ENCODE results near the gene SHF. TPM values are rescaled to one million over a fixed set of nuclear protein-coding genes. Genes with fewer than 3 reads are reported as not detected.
A peak's percentile ranks its signal among the peaks of the same experiment; 100 is the strongest.
"Not testable (repeated sequence)": the region's sequence is repeated elsewhere in the genome, so short reads cannot be mapped to it uniquely, and the experiment has no call there.

SHF gene
- total RNA-seq = 3.3 and 3.6 TPM in 2 replicates
- 0.82 and 0.85 TPM in 2 replicates for polyA plus RNA-seq
- 1.3 and 1.5 TPM in 2 replicates for polyA plus RNA-seq (2012)
- polyA minus RNA-seq (ENCODE audit: low replicate concordance) = 7.0 TPM in 1 of 2 replicates, not detected in the other

GRCh38 chr15:45187894-45188830 is at the start of gene SHF:
TSS of gene SHF (minus strand) at chr15:45187966. CDS start at chr15:45187951, 15 bp downstream.
- H4K20me1 ChIP-seq (ENCODE audit: control insufficient read depth, extremely low read depth, insufficient read depth, low read length) = no peaks in the 10 kb centered on the region
- TF ChIP-seq EZH2 (IDR thresholded peaks at IDR 0.05; ENCODE audit: low read length, missing control alignments) = peak; percentile 53
- TF ChIP-seq, protein P1, sequence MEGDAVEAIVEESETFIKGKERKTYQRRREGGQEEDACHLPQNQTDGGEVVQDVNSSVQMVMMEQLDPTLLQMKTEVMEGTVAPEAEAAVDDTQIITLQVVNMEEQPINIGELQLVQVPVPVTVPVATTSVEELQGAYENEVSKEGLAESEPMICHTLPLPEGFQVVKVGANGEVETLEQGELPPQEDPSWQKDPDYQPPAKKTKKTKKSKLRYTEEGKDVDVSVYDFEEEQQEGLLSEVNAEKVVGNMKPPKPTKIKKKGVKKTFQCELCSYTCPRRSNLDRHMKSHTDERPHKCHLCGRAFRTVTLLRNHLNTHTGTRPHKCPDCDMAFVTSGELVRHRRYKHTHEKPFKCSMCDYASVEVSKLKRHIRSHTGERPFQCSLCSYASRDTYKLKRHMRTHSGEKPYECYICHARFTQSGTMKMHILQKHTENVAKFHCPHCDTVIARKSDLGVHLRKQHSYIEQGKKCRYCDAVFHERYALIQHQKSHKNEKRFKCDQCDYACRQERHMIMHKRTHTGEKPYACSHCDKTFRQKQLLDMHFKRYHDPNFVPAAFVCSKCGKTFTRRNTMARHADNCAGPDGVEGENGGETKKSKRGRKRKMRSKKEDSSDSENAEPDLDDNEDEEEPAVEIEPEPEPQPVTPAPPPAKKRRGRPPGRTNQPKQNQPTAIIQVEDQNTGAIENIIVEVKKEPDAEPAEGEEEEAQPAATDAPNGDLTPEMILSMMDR (conservative IDR thresholded peaks at IDR 0.05 in 1 of 2, IDR thresholded peaks at IDR 0.05 in 1 of 2; ENCODE audit: low read depth in 1 of 2, low read length in 2 of 2) = no peak
- H3K4me1 ChIP-seq (ENCODE audit: control insufficient read depth, extremely low read depth, insufficient read depth, low read length) = no peaks in the 10 kb centered on the region
- no peaks in the 10 kb centered on the region for H3K36me3 ChIP-seq (ENCODE audit: control insufficient read depth, insufficient read depth, low read length)
- H2AFZ ChIP-seq (ENCODE audit: low read length) = peak within 1 kb of the TSS; percentile 71
- H3K79me2 ChIP-seq (ENCODE audit: control insufficient read depth, insufficient read depth, low read length) = no peaks in the 10 kb centered on the region
- DNase-seq (ENCODE audit: low read depth in 2 of 2) = peak; percentile 33 to 50
- peaks cover 18% of the 10 kb centered on the region for H3K27me3 ChIP-seq (ENCODE audit: control insufficient read depth, insufficient read depth, low read length)
- no peaks in the 10 kb centered on the region for H3K9me3 ChIP-seq (ENCODE audit: control insufficient read depth, insufficient read depth, low read depth, low read length)
- H3K9ac ChIP-seq (ENCODE audit: insufficient read depth, low read length) = peak within 1 kb of the TSS; percentile 34
- H3K27ac ChIP-seq (ENCODE audit: insufficient read depth, low read length) = no peak within 1 kb of the TSS
- peak within 1 kb of the TSS; percentile 46 to 76 (median 60) for H3K4me3 ChIP-seq (replicated peaks in 1 of 4; ENCODE audit: control extremely low read depth in 1 of 4, insufficient read depth in 1 of 4, low read depth in 3 of 4, low read length in 4 of 4)
- peak within 1 kb of the TSS; percentile 96 for H3K4me2 ChIP-seq (ENCODE audit: extremely low read depth, insufficient read depth, low read length)

- not testable (repeated sequence) for H3K9me3 ChIP-seq (ENCODE audit: control insufficient read depth, insufficient read depth, low read depth, low read length); H4K20me1 ChIP-seq (ENCODE audit: control insufficient read depth, extremely low read depth, insufficient read depth, low read length); H3K9ac ChIP-seq (ENCODE audit: insufficient read depth, low read length); H3K27me3 ChIP-seq (ENCODE audit: control insufficient read depth, insufficient read depth, low read length); H2AFZ ChIP-seq (ENCODE audit: low read length); H3K27ac ChIP-seq (ENCODE audit: insufficient read depth, low read length); H3K4me2 ChIP-seq (ENCODE audit: extremely low read depth, insufficient read depth, low read length); H3K79me2 ChIP-seq (ENCODE audit: control insufficient read depth, insufficient read depth, low read length); H3K4me3 ChIP-seq (replicated peaks in 1 of 4; ENCODE audit: control extremely low read depth in 1 of 4, insufficient read depth in 1 of 4, low read depth in 3 of 4, low read length in 4 of 4); H3K4me1 ChIP-seq (ENCODE audit: control insufficient read depth, extremely low read depth, insufficient read depth, low read length); H3K36me3 ChIP-seq (ENCODE audit: control insufficient read depth, insufficient read depth, low read length); DNase-seq (ENCODE audit: low read depth in 2 of 2)
Measured at GRCh38 chr15:45236806-45237205, 49.0 kb upstream of the SHF start.

DNA sequence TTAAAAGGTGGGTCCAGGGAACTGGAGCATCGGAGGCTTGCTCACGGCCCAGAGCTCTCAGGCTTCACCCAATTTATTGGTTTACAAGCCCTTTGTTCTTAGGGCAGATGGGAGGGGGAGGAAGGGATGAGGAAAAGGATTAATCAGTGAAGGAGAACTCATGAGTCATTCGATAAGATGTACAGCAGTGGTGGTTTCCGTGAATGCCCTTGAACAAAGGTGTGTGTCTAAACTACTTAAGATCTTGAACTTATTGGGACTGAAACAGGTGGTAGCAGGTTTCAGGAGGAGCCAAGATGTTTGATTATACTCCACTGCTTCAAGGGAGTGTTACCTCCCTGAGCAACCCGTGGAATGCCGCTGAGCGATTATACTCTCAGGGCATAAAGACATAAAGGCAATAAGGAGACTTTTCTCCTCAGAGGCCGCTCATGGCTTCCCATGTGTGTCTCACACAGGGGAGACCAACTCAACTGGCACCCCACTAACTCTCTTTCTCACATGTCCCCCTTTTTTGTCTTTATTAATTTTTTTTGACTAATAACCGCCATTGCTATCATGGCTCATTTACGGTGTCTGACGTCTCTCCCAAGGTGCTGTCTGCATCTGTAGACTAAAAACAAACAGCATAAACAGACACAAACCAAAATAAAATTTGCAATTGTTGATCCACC is 46.9 kb upstream of the SHF start:
- Histone ChIP-seq H3K27me3 (ENCODE audit: control insufficient read depth, insufficient read depth, low read length) (no peaks in the 10 kb centered on the region), H3K4me2 (ENCODE audit: extremely low read depth, insufficient read depth, low read length) (no peak overlapping the region), H3K27ac (ENCODE audit: insufficient read depth, low read length) (no peak overlapping the region), H3K4me1 (ENCODE audit: control insufficient read depth, extremely low read depth, insufficient read depth, low read length) (no peaks in the 10 kb centered on the region), H3K4me3 (replicated peaks in 1 of 4; ENCODE audit: control extremely low read depth in 1 of 4, insufficient read depth in 1 of 4, low read depth in 3 of 4, low read length in 4 of 4) (no peak overlapping the region), H2AFZ (ENCODE audit: low read length) (no peak overlapping the region), H3K9me3 (ENCODE audit: control insufficient read depth, insufficient read depth, low read depth, low read length) (no peaks in the 10 kb centered on the region), H3K36me3 (ENCODE audit: control insufficient read depth, insufficient read depth, low read length) (no peaks in the 10 kb centered on the region), H4K20me1 (ENCODE audit: control insufficient read depth, extremely low read depth, insufficient read depth, low read length) (no peaks in the 10 kb centered on the region), H3K9ac (ENCODE audit: insufficient read depth, low read length) (no peak overlapping the region), H3K79me2 (ENCODE audit: control insufficient read depth, insufficient read depth, low read length) (no peaks in the 10 kb centered on the region)
- DNase-seq (ENCODE audit: low read depth in 2 of 2) = no peak
- no peak for TF ChIP-seq EZH2 (IDR thresholded peaks at IDR 0.05; ENCODE audit: low read length, missing control alignments)
- TF ChIP-seq, protein P1 (conservative IDR thresholded peaks at IDR 0.05 in 1 of 2, IDR thresholded peaks at IDR 0.05 in 1 of 2; ENCODE audit: low read depth in 1 of 2, low read length in 2 of 2) = no peak
